AG09309 (cell line): ENCODE results near the gene NMNAT2.

Source experiments
- DNase-seq: peaks from one replicate; pipeline ENCODE4 v3.0.0-alpha.2; 2010; ENCODE audit warnings: low read depth
- H3K4me3 ChIP-seq: 2 replicates; pipeline ENCODE4 v1.5.1; 2011; ENCODE audit warnings: mild to moderate bottlenecking, low read depth, low read length, moderate library complexity; ENCODE audit not compliant: control insufficient read depth
- TF ChIP-seq, protein P1 (sequence below): IDR thresholded peaks from 2 replicates; pipeline ENCODE4 v1.5.1; 2011; ENCODE audit warnings: mild to moderate bottlenecking, low read depth, low read length, inconsistent platforms; ENCODE audit not compliant: insufficient read depth, control insufficient read depth; ENCODE audit errors: missing control alignments

The NMNAT2 gene

DNA sequence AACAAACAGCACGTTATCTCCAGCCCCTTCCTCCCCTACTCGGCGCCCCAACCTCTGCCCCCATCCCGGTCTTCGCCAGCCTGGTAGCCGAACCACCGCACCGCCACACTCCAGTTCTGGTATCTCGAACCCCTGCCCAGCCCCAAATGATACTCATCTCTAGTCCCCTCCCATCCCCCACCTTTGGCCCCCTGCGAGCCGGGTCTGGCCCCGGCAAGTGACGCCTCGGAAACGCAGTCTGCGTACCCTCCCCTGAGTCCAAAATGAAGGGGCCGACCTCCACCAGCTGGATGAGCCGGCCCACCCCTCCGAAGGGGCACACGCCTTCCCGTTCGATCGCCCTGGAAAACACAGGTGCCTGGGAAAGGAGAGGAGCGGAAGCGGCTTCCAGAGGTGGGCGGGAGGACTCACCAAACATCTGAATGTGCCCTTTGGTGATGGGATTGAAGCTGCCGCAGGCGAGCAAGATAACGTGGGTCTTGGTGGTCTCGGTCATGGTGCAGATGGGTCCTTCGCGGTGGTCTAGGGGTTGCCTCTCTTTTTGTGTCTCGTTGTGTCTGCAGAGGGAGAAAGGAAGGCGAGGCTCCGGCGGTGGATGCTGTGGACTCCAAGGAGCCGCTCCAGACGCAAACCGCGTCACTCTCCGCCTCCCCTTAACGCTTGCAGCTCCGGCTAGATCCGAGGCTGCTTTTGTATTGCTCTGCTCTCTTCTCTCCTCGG, at the start of gene NMNAT2:
Gene NMNAT2 (minus strand): TSS at position 609 of the 720 bp plus-strand sequence. CDS start 113 bp downstream, at position 496.
- peak within 1 kb of the TSS; percentile 27 for H3K4me3 ChIP-seq
- DNase-seq, result no peak
- TF ChIP-seq, protein P1, sequence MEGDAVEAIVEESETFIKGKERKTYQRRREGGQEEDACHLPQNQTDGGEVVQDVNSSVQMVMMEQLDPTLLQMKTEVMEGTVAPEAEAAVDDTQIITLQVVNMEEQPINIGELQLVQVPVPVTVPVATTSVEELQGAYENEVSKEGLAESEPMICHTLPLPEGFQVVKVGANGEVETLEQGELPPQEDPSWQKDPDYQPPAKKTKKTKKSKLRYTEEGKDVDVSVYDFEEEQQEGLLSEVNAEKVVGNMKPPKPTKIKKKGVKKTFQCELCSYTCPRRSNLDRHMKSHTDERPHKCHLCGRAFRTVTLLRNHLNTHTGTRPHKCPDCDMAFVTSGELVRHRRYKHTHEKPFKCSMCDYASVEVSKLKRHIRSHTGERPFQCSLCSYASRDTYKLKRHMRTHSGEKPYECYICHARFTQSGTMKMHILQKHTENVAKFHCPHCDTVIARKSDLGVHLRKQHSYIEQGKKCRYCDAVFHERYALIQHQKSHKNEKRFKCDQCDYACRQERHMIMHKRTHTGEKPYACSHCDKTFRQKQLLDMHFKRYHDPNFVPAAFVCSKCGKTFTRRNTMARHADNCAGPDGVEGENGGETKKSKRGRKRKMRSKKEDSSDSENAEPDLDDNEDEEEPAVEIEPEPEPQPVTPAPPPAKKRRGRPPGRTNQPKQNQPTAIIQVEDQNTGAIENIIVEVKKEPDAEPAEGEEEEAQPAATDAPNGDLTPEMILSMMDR, result no peak

DNA sequence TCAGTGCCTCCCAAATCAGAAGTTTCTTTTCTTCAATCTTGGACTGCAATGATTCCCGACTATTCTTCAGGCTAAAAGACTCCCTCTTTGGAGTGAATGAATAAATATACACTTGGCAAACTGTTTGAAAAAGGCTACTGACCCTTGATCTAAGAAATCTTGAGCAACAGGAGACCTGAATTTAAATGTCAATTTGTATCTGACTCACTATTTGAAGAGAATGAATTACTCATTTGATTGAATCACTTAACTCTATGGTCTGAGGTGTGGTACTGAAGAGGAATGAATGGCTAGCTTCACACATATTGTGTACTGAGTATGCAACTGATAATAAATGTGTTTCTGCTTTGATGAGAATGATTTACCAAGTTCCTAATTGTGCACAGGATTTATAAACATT, 49.5 kb upstream of the NMNAT2 start:
- no peak overlapping the region for H3K4me3 ChIP-seq
- no peak for DNase-seq
- TF ChIP-seq, protein P1, result no peak

DNA sequence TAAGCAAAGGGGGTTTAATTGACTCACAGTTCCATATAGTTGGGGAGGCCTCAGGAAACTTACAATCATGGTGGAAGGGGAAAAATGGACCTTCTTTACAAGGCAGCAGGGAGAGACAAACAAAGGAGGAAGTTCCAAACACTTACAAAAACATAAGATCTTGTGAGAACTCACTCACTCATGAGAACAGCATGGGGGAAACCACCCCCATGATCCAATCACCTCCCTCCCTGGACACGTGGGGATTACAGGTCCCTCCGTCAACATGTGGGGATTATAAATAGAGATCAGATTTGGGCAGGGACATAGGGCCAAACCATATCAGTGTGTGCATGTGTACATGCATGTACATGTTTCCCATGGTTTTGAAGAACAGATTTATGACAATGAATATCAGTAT, 48.6 kb upstream of the NMNAT2 start:
- TF ChIP-seq, protein P1, result no peak
- H3K4me3 ChIP-seq, result no peak overlapping the region
- no peak for DNase-seq

DNA sequence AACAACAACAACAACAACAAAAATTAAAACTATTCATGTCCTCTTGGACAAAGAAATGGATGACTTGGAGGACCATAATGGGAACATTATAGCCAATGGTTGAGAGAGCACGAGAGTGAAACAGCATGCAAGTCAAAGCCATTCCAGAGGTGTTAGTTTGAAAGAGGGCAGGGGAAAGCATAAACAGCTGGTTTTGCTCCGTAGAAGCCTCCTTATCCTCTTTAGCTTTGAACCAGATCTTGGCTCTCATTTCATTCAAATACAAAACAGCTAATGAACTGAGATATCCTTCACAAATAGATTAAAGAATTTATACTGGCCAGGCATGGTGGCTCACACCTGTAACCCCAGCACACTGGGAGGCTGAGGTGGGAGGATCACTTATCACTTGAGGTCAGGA, 45.4 kb upstream of the NMNAT2 start:
- H3K4me3 ChIP-seq, result no peak overlapping the region
- TF ChIP-seq, protein P1, result no peak
- DNase-seq, result no peak

DNA sequence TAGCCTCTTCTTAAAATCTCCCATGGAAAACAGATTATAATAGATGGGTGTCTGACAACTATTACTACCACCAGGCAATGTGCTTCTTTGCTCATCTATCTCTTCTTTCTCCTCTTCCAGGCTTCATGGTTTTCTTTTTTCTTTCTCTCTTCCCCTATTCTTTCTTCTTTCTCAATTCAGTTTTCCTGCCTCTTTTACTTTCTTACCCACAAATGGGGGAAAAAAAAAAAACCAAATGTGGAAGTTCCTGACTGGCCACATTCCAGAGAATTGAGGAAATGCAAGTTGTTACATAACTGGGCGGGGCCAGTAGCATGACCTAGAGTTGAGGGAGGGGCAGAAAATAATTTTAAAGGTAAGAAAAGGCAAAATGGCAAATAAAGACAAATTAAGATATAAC, 43.2 kb upstream of the NMNAT2 start:
- TF ChIP-seq, protein P1, result no peak
- H3K4me3 ChIP-seq, result no peak overlapping the region
- no peak for DNase-seq

DNA sequence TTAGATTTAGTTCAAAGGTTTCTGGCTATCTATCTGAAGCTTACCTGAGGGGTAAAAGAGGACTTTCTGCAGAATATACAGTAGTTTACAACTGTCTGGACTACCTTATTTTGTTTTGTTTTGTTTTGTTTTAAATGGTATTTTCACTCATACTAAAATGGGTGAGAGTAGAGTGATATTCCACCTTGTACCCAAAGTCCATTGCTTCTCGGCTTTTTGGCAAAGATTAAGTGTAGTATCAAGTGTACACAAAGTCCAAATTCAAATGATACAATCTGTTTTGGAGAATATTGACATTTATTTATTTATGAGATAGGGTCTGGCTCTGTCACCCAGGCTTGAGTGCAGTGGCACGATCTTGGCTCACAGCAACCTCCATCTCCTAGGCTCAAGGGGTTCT, 42.4 kb upstream of the NMNAT2 start:
- TF ChIP-seq, protein P1, result no peak
- H3K4me3 ChIP-seq, result no peak overlapping the region
- DNase-seq, result no peak
